Measurements from ENCODE around the gene WDR1.

The WDR1 gene

DNA sequence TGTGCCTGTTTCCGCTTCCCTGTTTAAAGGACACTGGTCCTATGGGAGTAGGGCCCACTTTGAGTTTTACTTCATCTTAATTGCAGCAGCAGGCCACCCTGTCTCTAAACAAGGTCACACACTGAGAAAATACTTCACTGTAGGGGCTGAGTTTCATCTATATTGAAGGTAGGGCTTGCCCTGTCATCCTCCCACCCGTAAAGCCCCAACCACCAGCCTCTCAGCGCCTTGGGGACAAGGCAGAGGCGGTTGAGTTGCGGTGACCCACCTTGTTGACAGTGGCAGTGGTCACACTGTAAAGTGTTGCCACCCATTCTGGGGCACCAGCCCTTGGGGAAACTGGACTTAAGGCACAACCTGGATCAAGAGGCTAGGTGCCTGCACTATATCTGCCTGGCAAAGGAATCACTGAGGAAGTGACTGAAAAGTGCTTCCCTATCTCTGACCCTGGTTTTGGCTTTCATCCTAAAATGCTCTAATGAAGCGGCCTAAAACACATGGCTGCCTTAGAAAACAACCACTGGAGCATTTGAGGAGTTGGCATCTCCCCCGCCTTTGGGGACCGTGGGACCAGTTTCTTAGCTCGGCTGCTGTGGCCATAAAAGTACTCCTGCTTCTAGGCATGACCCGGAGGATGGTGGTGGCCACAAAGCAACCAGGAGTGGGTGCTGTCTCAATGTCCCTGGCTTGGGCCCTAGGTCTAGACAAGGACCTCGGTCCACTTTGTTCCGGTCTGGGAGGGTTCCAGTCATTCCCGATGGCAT lies 7.8 kb upstream of the WDR1 start:
- DNase-seq (ENCODE audit: low read depth in 2 of 2), result no peak
- TF ChIP-seq, protein P1, sequence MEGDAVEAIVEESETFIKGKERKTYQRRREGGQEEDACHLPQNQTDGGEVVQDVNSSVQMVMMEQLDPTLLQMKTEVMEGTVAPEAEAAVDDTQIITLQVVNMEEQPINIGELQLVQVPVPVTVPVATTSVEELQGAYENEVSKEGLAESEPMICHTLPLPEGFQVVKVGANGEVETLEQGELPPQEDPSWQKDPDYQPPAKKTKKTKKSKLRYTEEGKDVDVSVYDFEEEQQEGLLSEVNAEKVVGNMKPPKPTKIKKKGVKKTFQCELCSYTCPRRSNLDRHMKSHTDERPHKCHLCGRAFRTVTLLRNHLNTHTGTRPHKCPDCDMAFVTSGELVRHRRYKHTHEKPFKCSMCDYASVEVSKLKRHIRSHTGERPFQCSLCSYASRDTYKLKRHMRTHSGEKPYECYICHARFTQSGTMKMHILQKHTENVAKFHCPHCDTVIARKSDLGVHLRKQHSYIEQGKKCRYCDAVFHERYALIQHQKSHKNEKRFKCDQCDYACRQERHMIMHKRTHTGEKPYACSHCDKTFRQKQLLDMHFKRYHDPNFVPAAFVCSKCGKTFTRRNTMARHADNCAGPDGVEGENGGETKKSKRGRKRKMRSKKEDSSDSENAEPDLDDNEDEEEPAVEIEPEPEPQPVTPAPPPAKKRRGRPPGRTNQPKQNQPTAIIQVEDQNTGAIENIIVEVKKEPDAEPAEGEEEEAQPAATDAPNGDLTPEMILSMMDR (IDR thresholded peaks at IDR 0.05; ENCODE audit: low read depth, low read length), result no peak

GRCh38 chr4:10123227-10124101 lies 6.9 kb upstream of the WDR1 start:
- TF ChIP-seq, protein P1 (IDR thresholded peaks at IDR 0.05; ENCODE audit: low read depth, low read length), result no peak
- no peak overlapping the region for H3K4me3 ChIP-seq (replicated peaks in 1 of 2; ENCODE audit: low read depth in 2 of 2, low read length in 2 of 2)
- peak; percentile 33 to 77 for DNase-seq (ENCODE audit: low read depth in 2 of 2)

More for the DNA sequence above, 7.8 kb upstream of the WDR1 start:
- H3K4me3 ChIP-seq (replicated peaks in 1 of 2; ENCODE audit: low read depth in 2 of 2, low read length in 2 of 2), result no peak overlapping the region

DNA sequence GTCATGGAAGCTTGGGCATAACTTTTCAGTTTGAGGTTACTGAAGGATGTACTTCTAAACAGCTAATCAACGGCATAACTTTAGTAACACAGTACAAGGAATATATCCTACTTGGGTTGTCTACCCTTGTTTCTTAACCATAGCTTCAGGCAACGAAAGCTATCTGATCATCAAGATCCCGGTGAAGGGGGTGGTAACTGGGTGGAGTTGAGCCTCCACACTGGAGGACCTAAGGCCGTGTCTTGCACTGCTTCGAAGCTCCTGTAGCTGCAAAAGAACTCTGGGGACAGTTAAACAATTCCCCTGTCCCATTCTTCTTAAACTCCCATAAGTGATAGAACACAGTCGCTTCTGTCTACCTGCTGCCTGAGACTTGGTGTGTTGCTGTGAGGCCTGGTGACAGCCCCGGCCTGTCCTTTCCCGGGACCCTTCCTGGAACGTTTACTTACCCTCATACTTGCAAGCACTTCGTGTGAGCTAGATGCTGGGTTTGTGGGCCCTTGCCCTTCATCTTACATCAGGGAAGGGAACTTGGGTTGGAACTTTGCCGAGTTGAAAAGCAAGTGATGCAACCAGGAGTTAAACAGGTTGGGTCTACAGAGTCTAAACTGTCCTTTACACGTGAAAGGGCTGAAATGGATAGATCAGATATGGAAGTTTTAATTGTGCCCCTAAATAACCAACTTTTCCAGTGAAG lies 5.8 kb upstream of the WDR1 start:
- no peak overlapping the region for H3K4me3 ChIP-seq (replicated peaks in 1 of 2; ENCODE audit: low read depth in 2 of 2, low read length in 2 of 2)
- DNase-seq (ENCODE audit: low read depth in 2 of 2), result no peak
- TF ChIP-seq, protein P1 (IDR thresholded peaks at IDR 0.05; ENCODE audit: low read depth, low read length), result no peak

DNA sequence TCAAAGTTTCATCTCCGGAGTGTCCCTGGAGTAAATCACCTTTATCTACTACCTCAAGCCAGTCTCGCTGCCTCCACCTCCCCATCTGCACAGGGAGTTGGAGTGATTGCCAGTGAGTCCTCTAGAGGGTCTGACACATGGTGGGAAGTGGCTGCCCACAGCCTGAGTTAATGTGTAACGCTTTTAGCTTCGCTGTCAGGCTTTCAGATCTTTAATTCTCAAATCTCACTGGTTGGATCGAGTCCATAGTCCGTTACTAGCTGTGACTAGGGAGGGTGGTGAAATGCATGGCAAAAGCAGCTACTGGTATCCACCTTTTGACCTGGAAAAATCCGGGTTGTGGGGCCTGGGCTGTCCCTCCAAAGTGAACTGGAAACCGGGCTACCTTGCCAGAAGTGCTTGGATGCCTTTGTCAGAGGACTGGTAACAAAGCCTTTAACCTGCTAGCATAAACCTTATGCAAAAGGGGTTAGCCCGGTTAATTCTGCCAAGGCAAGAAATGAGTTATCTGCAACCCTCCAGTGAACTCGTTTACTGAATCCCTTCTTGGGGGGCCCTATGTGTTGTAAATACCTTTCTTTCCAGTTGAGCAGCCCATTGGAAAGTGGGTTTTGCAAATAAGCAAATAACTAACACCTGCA lies 5.1 kb upstream of the WDR1 start:
- TF ChIP-seq, protein P1 (IDR thresholded peaks at IDR 0.05; ENCODE audit: low read depth, low read length), result no peak
- no peak for DNase-seq (ENCODE audit: low read depth in 2 of 2)
- no peak overlapping the region for H3K4me3 ChIP-seq (replicated peaks in 1 of 2; ENCODE audit: low read depth in 2 of 2, low read length in 2 of 2)

- H3K4me3 ChIP-seq (replicated peaks in 1 of 2; ENCODE audit: low read depth in 2 of 2, low read length in 2 of 2), result no peak overlapping the region
- TF ChIP-seq, protein P1 (IDR thresholded peaks at IDR 0.05; ENCODE audit: low read depth, low read length), result no peak
- no peak for DNase-seq (ENCODE audit: low read depth in 2 of 2)
These were observed 4.5 kb upstream of the WDR1 start for GRCh38 chr4:10120943-10121567.

- TF ChIP-seq, protein P1 (IDR thresholded peaks at IDR 0.05; ENCODE audit: low read depth, low read length), result no peak
- no peak for DNase-seq (ENCODE audit: low read depth in 2 of 2)
- H3K4me3 ChIP-seq (replicated peaks in 1 of 2; ENCODE audit: low read depth in 2 of 2, low read length in 2 of 2), result no peak overlapping the region
These were observed 3.2 kb upstream of the WDR1 start for GRCh38 chr4:10119773-10120172.
